ENCODE results near the gene BLM. TPM values are rescaled to one million over a fixed set of nuclear protein-coding genes. Genes with fewer than 3 reads are reported as not detected.
A peak's percentile ranks its signal among the peaks of the same experiment; 100 is the strongest.

BLM gene
- total and polyA plus RNA-seq, 10 of the 15 experiments (the other 5 are each of a cell fraction or from before 2014, with no cell fraction given): 23.0 to 68.4 (median 43.9) TPM

- peak; percentile 69; the same call in 1 of the 2 replicates for TF ChIP-seq FOXM1 (IDR thresholded peaks at IDR 0.05; ENCODE audit: low read depth, low read length)
- TF ChIP-seq, protein P1, sequence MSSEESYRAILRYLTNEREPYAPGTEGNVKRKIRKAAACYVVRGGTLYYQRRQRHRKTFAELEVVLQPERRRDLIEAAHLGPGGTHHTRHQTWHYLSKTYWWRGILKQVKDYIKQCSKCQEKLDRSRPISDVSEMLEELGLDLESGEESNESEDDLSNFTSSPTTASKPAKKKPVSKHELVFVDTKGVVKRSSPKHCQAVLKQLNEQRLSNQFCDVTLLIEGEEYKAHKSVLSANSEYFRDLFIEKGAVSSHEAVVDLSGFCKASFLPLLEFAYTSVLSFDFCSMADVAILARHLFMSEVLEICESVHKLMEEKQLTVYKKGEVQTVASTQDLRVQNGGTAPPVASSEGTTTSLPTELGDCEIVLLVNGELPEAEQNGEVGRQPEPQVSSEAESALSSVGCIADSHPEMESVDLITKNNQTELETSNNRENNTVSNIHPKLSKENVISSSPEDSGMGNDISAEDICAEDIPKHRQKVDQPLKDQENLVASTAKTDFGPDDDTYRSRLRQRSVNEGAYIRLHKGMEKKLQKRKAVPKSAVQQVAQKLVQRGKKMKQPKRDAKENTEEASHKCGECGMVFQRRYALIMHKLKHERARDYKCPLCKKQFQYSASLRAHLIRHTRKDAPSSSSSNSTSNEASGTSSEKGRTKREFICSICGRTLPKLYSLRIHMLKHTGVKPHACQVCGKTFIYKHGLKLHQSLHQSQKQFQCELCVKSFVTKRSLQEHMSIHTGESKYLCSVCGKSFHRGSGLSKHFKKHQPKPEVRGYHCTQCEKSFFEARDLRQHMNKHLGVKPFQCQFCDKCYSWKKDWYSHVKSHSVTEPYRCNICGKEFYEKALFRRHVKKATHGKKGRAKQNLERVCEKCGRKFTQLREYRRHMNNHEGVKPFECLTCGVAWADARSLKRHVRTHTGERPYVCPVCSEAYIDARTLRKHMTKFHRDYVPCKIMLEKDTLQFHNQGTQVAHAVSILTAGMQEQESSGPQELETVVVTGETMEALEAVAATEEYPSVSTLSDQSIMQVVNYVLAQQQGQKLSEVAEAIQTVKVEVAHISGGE (CRISPR knock-in tag; IDR thresholded peaks at IDR 0.05): no peak
- TF ChIP-seq CEBPB (IDR thresholded peaks at IDR 0.05; ENCODE audit: borderline replicate concordance in 1 of 2, low read depth in 2 of 2, low read length in 2 of 2): peak; percentile 34 to 51; a peak in 1 of 4 replicates
Measured at GRCh38 chr15:90750186-90750585, 33.0 kb downstream of the BLM start (continued).

DNA sequence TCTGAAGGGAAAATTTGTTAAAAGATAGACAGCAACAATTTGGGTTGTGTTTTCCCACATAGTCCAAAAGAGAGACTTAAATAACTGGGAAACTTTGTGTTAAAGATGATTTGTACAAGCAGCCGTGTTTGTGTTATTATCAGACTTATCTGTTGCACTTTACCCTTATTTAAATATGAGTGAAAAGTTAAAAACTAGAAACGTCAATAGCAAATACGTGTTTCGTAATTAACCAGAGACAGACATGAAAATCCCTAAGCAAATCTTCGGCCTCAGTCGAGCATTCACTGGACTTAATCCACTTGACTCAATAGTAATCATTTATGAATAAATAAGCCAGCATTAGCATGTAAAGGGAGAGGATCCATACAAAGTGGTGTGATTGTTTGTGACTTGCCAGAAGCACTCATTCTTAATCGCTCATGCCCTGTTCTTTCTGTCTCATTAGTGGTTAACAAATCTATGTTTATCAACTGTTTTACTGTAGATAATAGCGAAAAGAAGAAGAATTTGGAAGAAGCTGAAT lies 34.2 kb downstream of the BLM start:
- RAD21 ChIA-PET (ENCODE audit: unreplicated experiment): interaction anchor here (0.7 kb wide), 1 partner anchor 205 kb away, joined by 3 read pairs; no protein-coding TSS in a partner anchor
- SMC1A ChIA-PET (ENCODE audit: uncharacterized antibody, unreplicated experiment): interaction anchor here (1.1 to 1.6 kb wide), 3 partner anchors 12 to 134 kb away, joined by 3 to 9 read pairs (median 5); no protein-coding TSS in a partner anchor
- Histone ChIP-seq H3K9ac (ENCODE audit: control insufficient read depth, insufficient read depth, low read length) (no peak overlapping the region), H3K9me3 (replicated peaks; ENCODE audit: control insufficient read depth, insufficient read depth, low read length) (no peaks in the 10 kb centered on the region), H3K4me2 (ENCODE audit: control insufficient read depth, insufficient read depth) (no peak overlapping the region), H3K4me3 (no peak overlapping the region), H2AFZ (ENCODE audit: control insufficient read depth, low read depth, low read length) (no peak overlapping the region), H3K79me2 (ENCODE audit: control insufficient read depth, insufficient read depth, low read length) (no peaks in the 10 kb centered on the region; the same call in none of the 2 replicates), H4K20me1 (ENCODE audit: control insufficient read depth, insufficient read depth) (no peaks in the 10 kb centered on the region), H3K4me1 (ENCODE audit: control insufficient read depth, insufficient read depth, low read length) (peaks cover 8% of the 10 kb centered on the region; the same call in 1 of the 2 replicates), H3K27ac (ENCODE audit: control insufficient read depth, insufficient read depth) (no peak overlapping the region), H3K27me3 (replicated peaks in 1 of 2; ENCODE audit: control insufficient read depth in 2 of 2, insufficient read depth in 2 of 2, low read length in 1 of 2) (no peaks in the 10 kb centered on the region), H3K36me3 (ENCODE audit: control insufficient read depth in 2 of 2, insufficient read depth in 2 of 2, low read length in 1 of 2) (peaks cover 4 to 17% of the 10 kb centered on the region in 2 experiments)
- no peak for DNase-seq (ENCODE audit: low read depth, low spot score)
- no peak for ATAC-seq
- WGBS (ENCODE audit: insufficient coverage, insufficient replicate concordance, low lambda C conversion rate, missing lambda C conversion rate): 98% methylated on average over 8 of the region's 8 CpGs
- in situ Hi-C loops (cut with MboI): no loop called here
- intact Hi-C loops (cut with micrococcal nuclease; ENCODE audit: unreplicated experiment): no loop called here
- no peak for FAIRE-seq
- TF ChIP-seq CHD4 (IDR thresholded peaks at IDR 0.05) (no peak), BRCA1 (IDR thresholded peaks at IDR 0.05; ENCODE audit: low read depth, low read length) (no peak), FOXM1 (IDR thresholded peaks at IDR 0.05; ENCODE audit: low read depth, low read length) (no peak), ZNF207 (IDR thresholded peaks at IDR 0.05; ENCODE audit: borderline replicate concordance) (no peak), MEF2B (IDR thresholded peaks at IDR 0.05; ENCODE audit: partially characterized antibody, poor library complexity, severe bottlenecking) (no peak), SMARCA5 (IDR thresholded peaks at IDR 0.05) (no peak), MYC (IDR thresholded peaks at IDR 0.05; ENCODE audit: insufficient read depth, insufficient read length, insufficient replicate concordance, low read length, severe bottlenecking) (no peak), LARP7 (IDR thresholded peaks at IDR 0.05) (no peak), POLR2AphosphoS5 (IDR thresholded peaks at IDR 0.05; ENCODE audit: low read length) (no peak), STAT1 (conservative IDR thresholded peaks at IDR 0.05) (no peak), JUND (IDR thresholded peaks at IDR 0.05; ENCODE audit: low read depth, low read length) (no peak)
- no TSS peak for BruUV-seq (replicated peaks)
- CTCF ChIA-PET: interaction anchor here (1.2 kb wide), 1 partner anchor 10 kb away, joined by 4 read pairs; no protein-coding TSS in a partner anchor
- POLR2A ChIA-PET: interaction anchor here (0.6 to 0.7 kb wide), 2 partner anchors 11 to 195 kb away, joined by 3 to 4 read pairs; no protein-coding TSS in a partner anchor

Data from GM12878 (cell line).